GM19023 (cell line): Measurements from ENCODE around the gene ERFE.

Experiments used
- ATAC-seq: cut with Tn5 transposase; IDR thresholded peaks from one replicate; pipeline ENCODE4 v1.9.1; 2021; ENCODE audit warnings: mild to moderate bottlenecking, moderate library complexity; ENCODE audit not compliant: unreplicated experiment

Gene ERFE

DNA sequence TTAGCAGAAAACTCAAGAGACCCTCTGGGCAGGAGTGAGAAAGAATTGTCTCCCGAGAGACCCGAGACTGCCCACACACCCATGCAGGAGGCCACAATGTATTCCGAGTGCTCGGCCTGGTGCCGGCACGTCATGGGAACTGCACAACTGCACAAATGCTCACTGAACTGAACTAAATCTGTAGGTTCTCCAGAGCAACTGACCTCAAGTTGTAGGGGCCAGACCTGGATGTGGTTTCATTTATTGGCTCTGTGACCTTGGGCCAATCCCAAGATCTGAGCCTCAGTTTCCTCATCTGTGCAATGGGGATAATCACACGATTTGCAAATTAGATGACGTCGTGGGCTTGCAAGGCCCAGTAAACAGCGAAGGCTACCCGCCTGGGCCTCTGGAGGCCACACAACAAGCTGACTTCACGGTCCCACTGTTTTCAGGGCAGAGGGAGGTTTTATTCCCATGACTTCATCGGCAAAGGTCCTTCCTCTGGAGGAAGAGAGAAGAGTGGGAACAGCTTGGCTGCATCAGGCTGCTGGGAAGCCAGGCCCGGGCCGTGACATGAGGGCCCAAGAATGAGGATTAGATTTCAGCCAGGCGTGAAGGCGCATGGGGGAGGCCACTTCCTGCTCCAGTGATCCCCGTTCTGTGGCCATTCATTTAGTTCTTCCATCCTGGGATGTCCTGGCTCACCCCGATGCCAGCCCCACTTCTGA lies 3.6 kb upstream of the ERFE start:
- ATAC-seq: no peak

DNA sequence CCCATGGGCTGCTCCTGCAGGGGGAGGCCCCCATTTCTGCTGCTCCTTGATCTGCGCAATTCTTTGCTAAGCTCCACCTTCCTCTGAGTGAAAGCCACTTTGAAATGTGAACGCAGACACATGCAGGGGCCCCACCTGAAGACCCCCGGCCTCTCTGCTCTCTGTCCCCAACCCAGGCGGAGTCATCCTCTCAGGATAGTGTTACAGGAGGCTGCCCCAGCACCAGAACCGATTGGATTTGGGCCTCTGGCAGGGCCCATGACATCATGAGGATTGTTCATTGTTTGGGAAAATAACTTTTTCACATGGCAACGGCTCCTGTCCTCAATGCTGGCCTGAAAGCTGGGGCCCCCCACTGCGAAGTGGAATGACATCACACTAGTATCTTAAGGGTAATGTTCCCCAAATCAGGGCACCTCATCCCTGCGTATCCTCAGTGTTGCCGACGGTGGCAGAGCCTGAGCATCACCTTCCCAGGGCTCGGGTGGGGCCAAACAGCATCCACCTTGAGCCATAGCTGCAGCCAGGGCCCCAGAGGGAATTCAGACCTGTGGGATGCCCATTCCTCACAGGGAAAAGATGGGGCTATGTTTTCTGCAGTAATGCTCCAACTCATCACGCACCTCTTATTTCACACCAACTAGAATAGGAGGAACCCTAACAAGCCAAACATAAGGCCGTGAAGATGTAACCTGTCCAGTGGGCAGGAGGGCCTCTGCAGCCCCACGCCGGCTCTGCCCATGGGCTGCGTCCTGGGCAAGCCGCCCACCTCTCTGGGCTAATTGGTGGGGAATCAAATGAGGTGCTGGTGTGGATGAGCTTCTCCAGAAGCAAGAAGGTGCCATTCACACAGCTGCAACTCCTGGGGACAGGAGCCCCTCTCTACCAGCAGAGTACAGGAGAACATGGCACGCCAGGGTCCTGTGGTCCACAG lies 2.7 kb upstream of the ERFE start:
- ATAC-seq: no peak

DNA sequence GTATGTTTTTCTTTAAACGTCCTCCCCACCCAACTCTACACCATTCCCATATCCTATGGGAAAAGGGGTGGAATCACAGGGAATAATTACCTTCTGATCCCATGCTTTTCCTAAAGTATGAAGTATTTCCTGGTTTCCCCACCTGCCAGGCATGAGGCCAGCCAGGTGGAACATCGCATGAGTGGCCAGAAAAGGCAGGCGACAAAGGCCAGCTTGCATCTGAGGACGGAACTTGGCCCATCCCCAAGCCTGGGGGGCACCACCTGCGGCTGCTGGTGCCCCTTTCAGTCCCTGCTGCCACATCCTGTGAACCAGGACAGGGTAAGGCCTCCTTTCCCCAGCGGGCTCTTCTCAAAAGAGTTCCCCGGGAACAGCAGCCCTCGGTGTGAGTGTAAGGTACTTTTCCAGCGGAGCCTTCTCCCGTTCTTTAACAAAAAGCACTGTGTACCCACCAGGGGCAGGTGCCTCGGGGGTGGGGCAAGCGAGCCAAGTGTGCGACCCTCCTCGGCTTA lies 1.2 kb upstream of the ERFE start:
- ATAC-seq: no peak

DNA sequence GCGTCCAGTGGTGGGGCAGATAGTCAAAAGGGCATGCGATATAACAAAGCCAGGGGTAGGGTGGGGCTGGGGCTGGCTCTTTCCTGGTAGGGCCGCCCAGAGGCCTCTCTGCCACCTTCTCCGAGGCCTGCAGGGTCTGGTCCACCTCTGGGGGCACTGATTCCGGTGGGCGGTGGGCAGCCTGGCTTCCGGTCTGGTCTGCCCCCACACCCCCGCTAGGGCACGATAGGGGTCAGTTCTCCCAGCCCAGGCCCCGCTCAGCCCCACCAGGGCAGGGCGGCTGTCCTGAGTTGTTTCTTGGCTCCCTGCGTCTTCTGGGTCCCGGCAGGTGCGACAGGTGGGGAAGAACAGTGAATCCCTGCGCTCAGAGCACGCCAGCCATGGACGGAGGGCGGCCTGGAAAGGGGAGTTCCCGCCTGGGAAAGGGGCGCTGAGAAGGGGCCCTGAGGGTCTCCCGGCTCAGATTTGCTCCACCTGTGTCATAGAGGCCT lies 707 bp upstream of the ERFE start:
- ATAC-seq: no peak

GRCh38 chr2:238159071-238159539 lies 335 bp downstream of the ERFE start:
- peak; percentile 17 for ATAC-seq

DNA sequence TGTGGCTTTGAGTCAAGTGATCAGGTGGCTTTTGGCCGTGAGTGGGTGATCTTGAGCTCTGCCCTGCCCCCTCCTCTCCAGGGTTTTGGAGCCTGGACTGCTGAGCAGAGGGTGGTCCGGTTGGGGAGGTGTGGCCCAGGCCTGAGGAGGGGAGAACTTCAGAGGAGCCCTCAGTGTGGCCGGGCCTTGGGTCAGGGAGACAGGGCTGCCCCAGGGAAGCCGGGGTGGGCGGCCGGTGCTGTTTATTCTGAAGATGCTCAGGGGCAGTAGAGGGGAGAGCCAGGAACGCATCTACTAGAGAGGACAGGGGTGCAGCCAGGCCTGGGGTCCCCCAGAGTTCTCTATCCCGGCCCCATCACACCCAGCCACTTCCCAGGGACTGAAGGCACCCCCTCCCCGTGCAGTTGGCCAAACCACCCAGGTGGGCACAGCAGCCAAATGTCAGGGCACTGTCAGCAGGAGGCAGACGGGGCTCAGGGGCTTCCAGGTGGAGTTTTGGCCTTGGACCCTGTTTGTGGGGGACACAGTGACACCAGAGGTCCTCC lies 963 bp downstream of the ERFE start:
- no peak for ATAC-seq

GRCh38 chr2:238160206-238161129 lies 1.7 kb downstream of the ERFE start:
- ATAC-seq: no peak

DNA sequence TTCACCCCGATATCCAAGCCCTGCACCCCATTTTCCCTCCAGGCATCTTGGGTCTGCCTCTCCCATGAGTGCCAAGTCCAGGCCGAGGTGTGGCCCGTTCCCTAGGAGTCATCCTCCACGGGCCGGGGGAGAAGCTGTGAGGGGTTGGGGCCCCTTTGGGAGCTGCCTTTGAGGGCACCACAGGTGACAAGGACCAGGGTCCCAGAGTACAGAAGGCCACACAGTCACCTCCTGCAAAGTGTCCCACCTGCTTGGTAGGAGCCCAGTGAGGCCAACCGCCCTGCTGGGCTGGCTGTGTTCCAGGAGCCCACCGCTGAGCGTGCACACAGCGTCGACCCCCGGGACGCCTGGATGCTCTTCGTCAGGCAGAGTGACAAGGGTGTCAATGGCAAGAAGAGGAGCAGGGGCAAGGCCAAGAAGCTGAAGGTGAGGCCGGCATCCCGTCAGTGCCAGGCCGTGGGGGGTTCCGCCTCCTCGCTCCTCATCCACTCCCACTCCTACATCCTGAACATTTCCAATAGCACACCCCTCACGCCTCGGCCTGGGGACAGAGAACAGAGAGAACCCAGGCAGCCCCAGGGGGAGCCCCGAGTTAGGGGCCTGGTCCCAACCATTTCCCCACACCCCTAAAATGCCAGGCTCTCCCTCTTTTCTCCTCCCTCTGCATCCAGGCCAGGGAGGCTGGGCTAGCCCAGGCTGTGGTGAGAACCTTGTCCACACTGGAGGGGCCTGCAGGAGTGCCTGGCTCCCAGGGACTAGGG lies 2.7 kb downstream of the ERFE start:
- no peak for ATAC-seq

- no peak for ATAC-seq
These were observed 3.6 kb downstream of the ERFE start for GRCh38 chr2:238162251-238162845.

DNA sequence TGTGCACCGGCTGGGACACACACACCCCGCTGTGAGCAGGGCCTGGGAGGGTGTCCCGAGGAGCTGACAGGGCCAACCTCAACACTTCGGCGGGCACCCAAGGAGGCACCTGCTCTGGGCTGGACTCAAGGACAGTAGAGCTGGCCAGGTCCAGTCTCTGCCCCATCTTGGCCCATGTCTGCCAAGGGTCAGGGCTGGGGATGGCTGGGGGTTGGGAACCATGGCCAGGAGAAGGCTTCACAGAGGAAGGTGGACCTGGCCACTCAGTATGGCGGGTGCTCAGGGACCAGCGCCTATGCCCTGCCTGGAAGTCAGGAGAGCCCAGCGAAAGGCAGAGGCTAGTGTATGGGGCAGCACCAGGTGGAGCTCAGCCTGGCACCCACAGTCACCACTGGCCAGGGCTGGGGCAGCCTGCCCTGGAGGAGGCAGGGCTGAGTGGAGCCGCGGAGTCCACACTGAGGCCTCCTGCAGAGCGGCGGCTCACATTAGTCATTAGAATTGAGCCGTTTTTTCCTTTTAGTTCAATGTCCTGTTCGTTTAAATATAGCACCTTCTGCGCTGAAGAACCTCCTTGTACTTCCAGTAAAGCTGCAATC lies 4.2 kb downstream of the ERFE start:
- no peak for ATAC-seq

DNA sequence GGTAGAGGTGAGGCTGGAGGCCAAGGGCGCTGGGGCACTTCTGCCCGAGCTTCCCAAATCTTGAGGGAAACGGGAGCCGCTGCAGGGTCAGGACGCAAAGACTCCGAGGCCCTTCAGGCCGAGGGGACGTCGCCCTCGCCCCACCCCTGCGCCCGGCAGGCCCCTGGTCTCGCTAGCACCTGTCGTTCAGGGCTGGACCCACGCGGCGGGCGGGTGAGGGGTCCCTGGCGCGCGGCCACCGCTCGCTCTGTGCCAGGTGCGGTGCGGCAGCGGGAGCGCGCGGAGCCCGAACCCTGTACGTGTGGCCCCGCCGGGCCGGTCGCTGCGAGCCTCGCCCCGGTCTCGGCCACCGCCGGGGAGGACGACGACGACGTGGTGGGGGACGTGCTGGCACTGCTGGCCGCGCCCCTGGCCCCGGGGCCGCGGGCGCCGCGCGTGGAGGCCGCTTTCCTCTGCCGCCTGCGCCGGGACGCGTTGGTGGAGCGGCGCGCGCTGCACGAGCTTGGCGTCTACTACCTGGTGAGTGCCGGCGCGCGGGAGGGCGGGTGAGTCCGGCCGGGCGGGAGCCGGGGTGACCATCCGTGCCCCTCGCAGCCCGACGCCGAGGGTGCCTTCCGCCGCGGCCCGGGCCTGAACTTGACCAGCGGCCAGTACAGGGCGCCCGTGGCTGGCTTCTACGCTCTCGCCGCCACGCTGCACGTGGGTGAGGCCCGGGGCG lies 4.9 kb downstream of the ERFE start:
- no peak for ATAC-seq

DNA sequence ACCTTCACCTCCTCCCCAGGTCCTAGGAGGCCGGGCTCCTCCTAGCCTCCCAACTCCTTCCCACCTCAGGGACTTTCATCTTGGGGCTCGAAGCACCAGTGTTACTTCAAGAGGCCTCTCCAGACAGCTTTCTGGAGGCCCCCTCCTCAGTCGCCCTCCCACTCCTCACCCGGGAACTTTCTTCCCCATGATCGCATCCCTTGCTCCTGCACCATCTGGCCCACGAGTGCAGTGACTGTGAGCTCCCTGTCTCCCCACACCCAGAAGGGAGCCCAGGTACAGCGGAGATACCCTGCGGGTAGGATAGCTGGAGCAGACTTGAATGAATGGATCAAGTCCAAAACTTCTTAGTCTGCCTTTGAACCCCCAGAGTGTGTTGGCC lies 6.1 kb downstream of the ERFE start:
- ATAC-seq: no peak

- no peak for ATAC-seq
These were observed 6.6 kb downstream of the ERFE start for GRCh38 chr2:238165288-238165921.

DNA sequence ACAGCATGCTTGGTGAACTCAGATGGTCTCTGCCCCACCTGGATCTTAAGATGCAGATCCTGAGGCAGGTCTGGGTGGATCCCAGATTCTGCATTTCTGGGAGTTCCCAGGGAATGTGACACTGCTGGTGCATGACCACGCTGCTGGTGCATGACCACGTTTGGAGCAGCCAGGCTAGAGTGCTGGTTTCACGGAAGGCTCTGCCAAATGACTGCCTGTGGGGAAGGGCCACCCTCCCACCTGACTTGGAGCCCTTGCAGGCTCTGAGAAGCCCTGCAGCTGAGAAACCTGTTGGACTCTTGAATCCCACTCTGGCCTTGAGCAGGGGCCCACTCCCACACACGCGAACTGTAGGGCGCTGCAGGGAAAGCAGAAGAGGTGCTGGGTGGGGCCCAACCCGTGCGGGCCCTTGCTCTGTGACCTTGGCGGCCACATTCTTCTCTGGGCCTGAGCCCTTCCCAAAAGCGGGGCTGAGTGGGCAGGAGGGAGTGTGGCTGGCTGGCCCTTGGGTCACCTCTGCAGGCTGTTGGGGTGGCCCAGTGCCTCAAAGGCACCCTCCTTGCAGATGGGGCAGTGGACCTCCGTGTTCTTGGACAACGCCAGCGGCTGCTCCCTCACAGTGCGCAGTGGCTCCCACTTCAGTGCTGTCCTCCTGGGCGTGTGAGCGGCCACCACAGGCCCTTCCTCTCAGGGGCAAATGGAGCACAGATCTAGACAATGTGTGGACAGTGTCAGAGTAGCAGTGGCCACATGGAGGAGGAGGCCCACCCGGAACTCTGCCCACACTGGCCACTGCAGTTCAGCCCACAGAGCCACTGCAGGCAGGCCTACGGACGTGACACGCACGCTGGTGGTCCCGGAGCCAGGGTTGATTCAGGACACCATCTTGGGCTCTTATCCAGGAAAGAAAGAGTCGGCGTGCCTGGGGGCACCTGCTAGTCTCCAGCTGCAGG lies 7.9 kb downstream of the ERFE start:
- ATAC-seq: no peak

- ATAC-seq: no peak
These were observed 8.6 kb downstream of the ERFE start for GRCh38 chr2:238167344-238167715.

- no peak for ATAC-seq
These were observed 9.0 kb downstream of the ERFE start for GRCh38 chr2:238167761-238168160.
